ENCODE measurements around the gene EVI2A. TPM values are rescaled to one million over a fixed set of nuclear protein-coding genes. Genes with fewer than 3 reads are reported as not detected.

The EVI2A gene
- total and polyA plus RNA-seq, 2 experiments from 2014 or later = 1.3 TPM; not detected in 1

GRCh38 chr17:31291820-31292219 is 29.6 kb downstream of the EVI2A start (continued):
- no peak for TF ChIP-seq ZNF462 (CRISPR knock-in tag; IDR thresholded peaks at IDR 0.05)
- TF ChIP-seq POLR2AphosphoS5 (IDR thresholded peaks at IDR 0.05; ENCODE audit: low read depth) = no peak
- TF ChIP-seq NANOG (IDR thresholded peaks at IDR 0.05; ENCODE audit: borderline replicate concordance) = no peak
- TF ChIP-seq, protein P1, sequence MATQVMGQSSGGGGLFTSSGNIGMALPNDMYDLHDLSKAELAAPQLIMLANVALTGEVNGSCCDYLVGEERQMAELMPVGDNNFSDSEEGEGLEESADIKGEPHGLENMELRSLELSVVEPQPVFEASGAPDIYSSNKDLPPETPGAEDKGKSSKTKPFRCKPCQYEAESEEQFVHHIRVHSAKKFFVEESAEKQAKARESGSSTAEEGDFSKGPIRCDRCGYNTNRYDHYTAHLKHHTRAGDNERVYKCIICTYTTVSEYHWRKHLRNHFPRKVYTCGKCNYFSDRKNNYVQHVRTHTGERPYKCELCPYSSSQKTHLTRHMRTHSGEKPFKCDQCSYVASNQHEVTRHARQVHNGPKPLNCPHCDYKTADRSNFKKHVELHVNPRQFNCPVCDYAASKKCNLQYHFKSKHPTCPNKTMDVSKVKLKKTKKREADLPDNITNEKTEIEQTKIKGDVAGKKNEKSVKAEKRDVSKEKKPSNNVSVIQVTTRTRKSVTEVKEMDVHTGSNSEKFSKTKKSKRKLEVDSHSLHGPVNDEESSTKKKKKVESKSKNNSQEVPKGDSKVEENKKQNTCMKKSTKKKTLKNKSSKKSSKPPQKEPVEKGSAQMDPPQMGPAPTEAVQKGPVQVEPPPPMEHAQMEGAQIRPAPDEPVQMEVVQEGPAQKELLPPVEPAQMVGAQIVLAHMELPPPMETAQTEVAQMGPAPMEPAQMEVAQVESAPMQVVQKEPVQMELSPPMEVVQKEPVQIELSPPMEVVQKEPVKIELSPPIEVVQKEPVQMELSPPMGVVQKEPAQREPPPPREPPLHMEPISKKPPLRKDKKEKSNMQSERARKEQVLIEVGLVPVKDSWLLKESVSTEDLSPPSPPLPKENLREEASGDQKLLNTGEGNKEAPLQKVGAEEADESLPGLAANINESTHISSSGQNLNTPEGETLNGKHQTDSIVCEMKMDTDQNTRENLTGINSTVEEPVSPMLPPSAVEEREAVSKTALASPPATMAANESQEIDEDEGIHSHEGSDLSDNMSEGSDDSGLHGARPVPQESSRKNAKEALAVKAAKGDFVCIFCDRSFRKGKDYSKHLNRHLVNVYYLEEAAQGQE (IDR thresholded peaks at IDR 0.05; ENCODE audit: unreplicated experiment) = no peak
- no peak for TF ChIP-seq STAT1 (IDR thresholded peaks at IDR 0.05; ENCODE audit: unreplicated experiment)
- TF ChIP-seq EZH2 (IDR thresholded peaks at IDR 0.05; ENCODE audit: low read depth, unreplicated experiment) = no peak
- no peak for TF ChIP-seq EZH2phosphoT487 (IDR thresholded peaks at IDR 0.05; ENCODE audit: unreplicated experiment)

Data from GM23338 (cell line).